HL-60 (cell line): ENCODE results near the gene THRB.

Experiments used
- DNase-seq, 2 experiments: peaks; one replicate each; pipeline ENCODE4 v3.0.0-alpha.2; 2010 to 2020; ENCODE audit warnings: low read depth in 1 of 2, low spot score in 1 of 2
- H3K27ac ChIP-seq: fragments of 250-450 bp; sonication (Bioruptor Pico); replicated peaks from 2 replicates; pipeline ENCODE4 v1.5.1; 2020; ENCODE audit warnings: mild to moderate bottlenecking, moderate library complexity
- H3K27me3 ChIP-seq: fragments of 250-450 bp; sonication (Bioruptor Pico); 2 replicates; pipeline ENCODE4 v1.5.1; 2021; ENCODE audit warnings: mild to moderate bottlenecking, moderate library complexity; ENCODE audit not compliant: insufficient read depth, poor library complexity, severe bottlenecking
- H3K4me3 ChIP-seq: replicated peaks from 2 replicates; pipeline ENCODE4 v1.5.1; 2011; ENCODE audit warnings: mild to moderate bottlenecking, control low read depth, low read length; ENCODE audit not compliant: insufficient read depth
- GABPA ChIP-seq: IDR thresholded peaks from 2 replicates; pipeline ENCODE4 v1.6.1; 2012; ENCODE audit warnings: low read depth
- POLR2AphosphoS5 ChIP-seq: IDR thresholded peaks from 2 replicates; pipeline ENCODE4 v1.6.1; 2012; ENCODE audit warnings: low read depth
- REST ChIP-seq: IDR thresholded peaks from 2 replicates; pipeline ENCODE4 v1.6.1; 2012; ENCODE audit warnings: low read depth; ENCODE audit not compliant: insufficient replicate concordance
- SPI1 ChIP-seq: IDR thresholded peaks from 2 replicates; pipeline ENCODE4 v1.6.1; 2012; ENCODE audit warnings: low read depth, mild to moderate bottlenecking, borderline replicate concordance
- TF ChIP-seq, protein P1 (sequence below): IDR thresholded peaks from one replicate; pipeline ENCODE4 v1.5.1; 2011; ENCODE audit warnings: low read length, control low read depth, inconsistent platforms; ENCODE audit not compliant: insufficient read depth

The THRB gene

DNA sequence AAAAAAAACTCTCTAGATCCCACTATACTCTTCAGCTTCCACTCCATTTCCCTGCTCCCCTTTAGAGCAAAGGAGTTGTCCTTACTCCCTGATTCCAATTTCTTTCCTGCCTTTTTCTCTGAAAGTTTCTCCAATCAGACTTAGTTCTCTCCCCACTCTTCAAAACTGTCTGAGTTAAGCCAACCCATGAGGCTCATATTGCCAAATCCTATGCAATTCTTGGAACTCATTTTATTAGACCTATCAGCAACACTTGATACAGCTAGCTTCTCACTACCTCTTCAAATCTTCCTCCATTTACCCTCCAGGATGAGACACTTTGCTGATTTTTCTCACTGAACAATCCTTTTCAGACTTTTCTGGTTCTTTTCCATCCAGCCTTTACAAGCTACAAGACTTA is 233.1 kb downstream of the THRB start:
- TF ChIP-seq SPI1 = no peak
- TF ChIP-seq REST = no peak
- TF ChIP-seq GABPA = no peak
- TF ChIP-seq, protein P1, sequence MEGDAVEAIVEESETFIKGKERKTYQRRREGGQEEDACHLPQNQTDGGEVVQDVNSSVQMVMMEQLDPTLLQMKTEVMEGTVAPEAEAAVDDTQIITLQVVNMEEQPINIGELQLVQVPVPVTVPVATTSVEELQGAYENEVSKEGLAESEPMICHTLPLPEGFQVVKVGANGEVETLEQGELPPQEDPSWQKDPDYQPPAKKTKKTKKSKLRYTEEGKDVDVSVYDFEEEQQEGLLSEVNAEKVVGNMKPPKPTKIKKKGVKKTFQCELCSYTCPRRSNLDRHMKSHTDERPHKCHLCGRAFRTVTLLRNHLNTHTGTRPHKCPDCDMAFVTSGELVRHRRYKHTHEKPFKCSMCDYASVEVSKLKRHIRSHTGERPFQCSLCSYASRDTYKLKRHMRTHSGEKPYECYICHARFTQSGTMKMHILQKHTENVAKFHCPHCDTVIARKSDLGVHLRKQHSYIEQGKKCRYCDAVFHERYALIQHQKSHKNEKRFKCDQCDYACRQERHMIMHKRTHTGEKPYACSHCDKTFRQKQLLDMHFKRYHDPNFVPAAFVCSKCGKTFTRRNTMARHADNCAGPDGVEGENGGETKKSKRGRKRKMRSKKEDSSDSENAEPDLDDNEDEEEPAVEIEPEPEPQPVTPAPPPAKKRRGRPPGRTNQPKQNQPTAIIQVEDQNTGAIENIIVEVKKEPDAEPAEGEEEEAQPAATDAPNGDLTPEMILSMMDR = no peak
- no peak for TF ChIP-seq POLR2AphosphoS5
- Histone ChIP-seq H3K4me3 (no peak overlapping the region), H3K27ac (no peak overlapping the region), H3K27me3 (no peaks in the 10 kb centered on the region)
- no peak for DNase-seq

DNA sequence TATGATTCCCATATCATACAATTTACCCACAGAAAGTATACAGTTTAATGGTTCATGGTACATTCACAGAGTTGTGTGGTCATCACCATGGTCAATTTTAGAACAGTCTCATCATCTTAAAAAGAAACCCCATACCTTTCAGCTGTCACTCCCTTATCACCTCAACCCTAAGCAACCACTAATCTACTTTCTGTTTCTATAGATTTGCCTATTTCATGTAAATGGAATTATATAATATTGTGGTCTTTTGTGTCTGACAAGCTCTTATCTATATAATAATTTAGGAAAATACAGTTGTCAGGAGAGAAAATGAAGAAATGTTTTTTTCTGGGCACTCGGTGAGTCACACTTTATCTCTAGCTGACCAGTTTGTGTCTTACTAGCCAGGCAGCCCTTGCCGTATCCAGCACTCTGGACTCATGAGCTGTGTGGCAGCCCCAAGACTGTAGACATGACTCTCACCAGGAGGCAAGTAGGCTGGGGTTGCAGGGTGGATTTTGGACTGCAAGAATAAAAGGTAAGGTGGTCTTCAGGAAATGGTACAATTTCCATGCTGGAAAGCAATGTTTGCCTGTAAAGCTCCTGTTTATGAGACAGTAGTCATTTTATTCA is 234.6 kb downstream of the THRB start:
- DNase-seq = no peak
- no peaks in the 10 kb centered on the region for H3K27me3 ChIP-seq
- no peak overlapping the region for H3K27ac ChIP-seq
- no peak overlapping the region for H3K4me3 ChIP-seq
- TF ChIP-seq POLR2AphosphoS5 (no peak), GABPA (no peak), REST (no peak), SPI1 (no peak)
- TF ChIP-seq, protein P1 = no peak

DNA sequence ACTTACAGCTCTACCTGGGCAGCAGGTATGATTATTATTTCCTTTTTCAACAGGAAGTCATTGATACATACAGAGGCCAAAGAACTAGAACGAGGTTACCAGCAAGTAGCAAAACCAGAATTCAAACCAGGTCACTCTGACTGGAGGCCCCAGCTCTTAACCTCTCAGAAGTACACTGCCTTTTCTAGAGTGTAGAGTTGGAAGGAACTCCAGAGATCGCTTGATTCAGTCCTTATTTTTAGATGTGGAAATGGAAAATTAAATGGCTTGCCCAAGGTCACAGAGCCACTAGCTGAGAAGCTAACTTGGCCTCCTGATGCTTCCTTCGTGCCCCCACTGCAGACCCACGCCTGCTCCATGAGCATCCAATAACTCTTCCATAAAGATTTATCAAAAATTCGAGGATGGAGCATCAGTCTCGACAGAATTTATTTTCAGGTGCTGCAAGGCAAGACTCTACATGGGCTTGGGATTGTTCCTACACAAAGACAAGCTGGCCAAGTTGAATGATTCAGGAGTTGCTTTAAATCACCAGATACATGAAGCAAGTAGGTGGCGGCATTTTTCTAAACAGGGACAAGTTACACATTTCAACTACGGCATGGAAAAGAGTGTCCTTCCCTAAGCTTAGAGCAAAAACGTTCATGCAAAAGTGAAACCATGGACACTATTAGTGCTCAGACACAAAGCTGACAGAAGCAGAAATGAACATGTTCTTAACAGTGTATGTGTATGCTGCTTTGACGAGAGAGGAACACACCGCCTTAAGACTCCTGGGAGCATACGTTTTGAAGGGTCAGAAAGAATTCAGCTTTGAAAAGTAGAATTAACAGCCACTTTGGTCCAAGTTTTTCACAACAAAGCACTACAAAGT is 235.7 kb downstream of the THRB start:
- no peak overlapping the region for H3K27ac ChIP-seq
- no peak overlapping the region for H3K4me3 ChIP-seq
- no peak for DNase-seq
- no peaks in the 10 kb centered on the region for H3K27me3 ChIP-seq
- TF ChIP-seq POLR2AphosphoS5 (no peak), SPI1 (no peak), GABPA (no peak), REST (no peak)
- TF ChIP-seq, protein P1 = no peak
